ENCODE data around the gene ATF3. TPM values are rescaled to one million over a fixed set of nuclear protein-coding genes. Genes with fewer than 3 reads are reported as not detected.
A peak's percentile ranks its signal among the peaks of the same experiment; 100 is the strongest.

Gene ATF3
- total RNA-seq, 1 experiment from 2014 or later: 43.2 TPM

DNA sequence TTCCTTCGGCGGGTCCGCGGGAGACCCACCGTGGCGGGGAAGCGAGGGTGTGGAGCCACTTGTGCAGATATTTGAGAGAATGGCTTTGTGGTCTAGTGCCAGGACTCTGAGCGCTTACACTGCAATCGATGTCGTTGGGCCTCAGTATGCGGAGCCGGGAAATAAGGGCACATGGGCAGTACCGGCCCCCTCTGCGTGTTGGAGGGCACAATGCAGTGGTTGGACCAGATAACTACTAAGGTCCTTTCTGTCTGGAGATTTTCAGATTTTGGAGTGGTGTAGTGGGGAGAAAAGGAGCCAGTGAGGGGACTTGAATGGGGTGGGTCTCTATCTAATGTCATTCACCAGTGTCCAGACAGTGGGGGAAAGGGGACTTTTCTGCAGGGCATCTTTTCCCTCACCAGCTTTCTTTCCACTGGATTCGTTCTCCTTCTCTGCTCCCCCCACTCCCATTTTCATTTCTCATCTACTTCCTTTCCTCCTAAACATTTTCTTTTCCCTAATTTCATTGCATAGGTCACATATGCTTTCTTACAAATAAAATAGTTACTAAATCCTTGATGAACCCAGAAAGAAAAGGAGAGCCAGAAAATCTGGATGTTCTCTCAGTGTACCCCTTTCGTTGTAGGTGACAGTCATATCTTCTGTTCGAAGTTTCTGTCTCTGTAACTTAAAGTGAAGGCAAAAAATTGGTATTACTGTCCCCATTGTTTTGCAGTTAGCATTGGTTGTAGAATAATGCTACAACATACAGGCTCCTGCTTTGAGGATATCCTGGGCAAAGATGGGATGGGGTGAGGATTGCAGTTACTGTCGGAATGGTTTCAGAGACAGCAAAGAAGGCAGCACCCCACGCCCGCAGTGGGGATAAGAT, 1.4 kb downstream of the ATF3 start:
- no peaks in the 10 kb centered on the region for H3K9me3 ChIP-seq (ENCODE audit: control insufficient read depth in 1 of 2, insufficient read depth in 1 of 2, low read depth in 1 of 2, low read length in 2 of 2)
- peak overlapping the region; percentile 91 for H3K9ac ChIP-seq (ENCODE audit: low read length)
- ATAC-seq: no peak
- peak overlapping the region; percentile 70 to 77 for H3K4me3 ChIP-seq (replicated peaks in 1 of 2; ENCODE audit: low read depth in 1 of 2, low read length in 2 of 2)
- ChIA-PET POLR2A (interaction anchor here (0.7 to 2.5 kb wide), 3 partner anchors 12 to 132 kb away, joined by 3 to 45 read pairs (median 32); no protein-coding TSS in a partner anchor), CTCF (no interaction called here), RAD21 (ENCODE audit: low non-redundant PET in 1 of 2, low total read pairs in 2 of 2, uncharacterized antibody in 2 of 2, unreplicated experiment in 2 of 2) (interaction anchor here in 1 of 2 experiments (1.1 kb wide), 1 partner anchor 133 kb away, joined by 5 read pairs; no protein-coding TSS in a partner anchor)
- TF ChIP-seq POLR2AphosphoS5 (IDR thresholded peaks at IDR 0.05; ENCODE audit: low read depth, low read length): peak; percentile 47; the same call in 1 of the 2 replicates
- TF ChIP-seq EGR1 (IDR thresholded peaks at IDR 0.05; ENCODE audit: low read depth): no peak
- TF ChIP-seq POLR2A (IDR thresholded peaks at IDR 0.05; ENCODE audit: borderline replicate concordance, extremely low read depth, insufficient read depth, insufficient read length): no peak
- TF ChIP-seq, protein P1, sequence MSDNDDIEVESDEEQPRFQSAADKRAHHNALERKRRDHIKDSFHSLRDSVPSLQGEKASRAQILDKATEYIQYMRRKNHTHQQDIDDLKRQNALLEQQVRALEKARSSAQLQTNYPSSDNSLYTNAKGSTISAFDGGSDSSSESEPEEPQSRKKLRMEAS (IDR thresholded peaks at IDR 0.05): peak; percentile 26; the same call in 1 of the 2 replicates
- TF ChIP-seq CBX3 (IDR thresholded peaks at IDR 0.05; ENCODE audit: low read depth): no peak
- TF ChIP-seq YY1 (IDR thresholded peaks at IDR 0.05; ENCODE audit: extremely low read depth, insufficient replicate concordance, low read depth, low read length): no peak
- no peak for TF ChIP-seq FOSL1 (IDR thresholded peaks at IDR 0.05; ENCODE audit: low read depth)
- no peak for TF ChIP-seq CEBPB (IDR thresholded peaks at IDR 0.05; ENCODE audit: low read depth)
- H2AFZ ChIP-seq (ENCODE audit: low read depth, low read length, poor library complexity, severe bottlenecking): no peak overlapping the region
- DNase-seq (ENCODE audit: low read depth, low spot score): no peak
- no peaks in the 10 kb centered on the region; the same call in 1 of the 2 replicates for H4K20me1 ChIP-seq (ENCODE audit: insufficient read depth)
- H3K27me3 ChIP-seq (ENCODE audit: insufficient read depth, low read length): peaks cover 21% of the 10 kb centered on the region; the same call in 1 of the 2 replicates
- H3K79me2 ChIP-seq (ENCODE audit: insufficient read depth, low read length): peaks cover 57% of the 10 kb centered on the region
- peaks cover 0 to 5% of the 10 kb centered on the region in 2 experiments; a peak in 1 of 4 replicates for H3K36me3 ChIP-seq (ENCODE audit: control insufficient read depth in 1 of 2, insufficient read depth in 2 of 2, low read length in 2 of 2)
- intact Hi-C loops (cut with micrococcal nuclease): loop anchor here (2.0 to 5.0 kb wide), 2 partner anchors 43 to 172 kb away; no protein-coding TSS in a partner anchor
- TSS peak; percentile 48 for BruUV-seq (replicated peaks)
- peak overlapping the region; percentile 71; the same call in 1 of the 2 replicates for H3K27ac ChIP-seq (ENCODE audit: low read depth, low read length)
- H3K9me2 ChIP-seq (ENCODE audit: insufficient read depth): no peaks in the 10 kb centered on the region
- H3K4me1 ChIP-seq (ENCODE audit: control insufficient read depth in 1 of 2, insufficient read depth in 2 of 2, low read length in 2 of 2): peaks cover 11 to 48% of the 10 kb centered on the region in 2 experiments; a peak in 3 of 4 replicates
- H3K4me2 ChIP-seq (ENCODE audit: low read length): peak overlapping the region; percentile 97
